ENCODE data around the gene SRGAP2.
"Not testable (repeated sequence)": the region's sequence is repeated elsewhere in the genome, so short reads cannot be mapped to it uniquely, and the experiment has no call there.

Gene SRGAP2

DNA sequence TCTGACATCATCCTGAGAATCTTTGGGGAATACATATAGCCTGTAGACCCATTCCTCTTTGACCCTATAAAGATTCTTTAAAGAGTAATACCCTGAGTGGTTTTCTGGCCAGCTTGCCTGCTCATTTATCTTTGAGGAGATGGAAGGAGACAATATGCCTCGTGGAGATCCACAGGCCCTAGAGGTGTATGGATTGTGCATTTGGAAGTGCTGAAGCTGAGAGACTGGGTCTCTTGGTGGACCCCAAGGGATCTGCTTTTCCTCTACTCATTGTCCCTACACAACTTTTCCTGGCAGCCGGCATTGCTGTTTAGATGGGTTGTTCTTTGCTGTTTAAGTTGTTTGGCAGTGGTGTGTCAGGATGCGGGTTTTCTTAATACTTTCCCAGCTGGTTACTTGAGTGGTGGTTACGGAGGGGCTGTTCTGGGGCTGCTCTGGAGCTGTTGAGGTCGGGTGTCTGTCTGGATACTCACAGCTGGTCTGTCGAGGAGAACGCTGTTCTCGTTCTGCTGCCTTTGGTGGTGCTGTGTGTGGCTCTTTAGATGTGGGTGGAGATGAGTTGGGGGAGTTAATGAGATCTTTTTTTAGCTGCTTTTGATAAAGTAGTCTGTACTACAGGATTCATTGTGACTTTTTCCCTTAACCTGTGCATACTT lies 49.5 kb downstream of the SRGAP2 start:
- DNase-seq, result not testable (repeated sequence)

Measured in NCI-H524 treated with DMSO at 0.1 percent for 48 hours (cell line).